Activated CD4-positive, alpha-beta memory T cell treated with anti-CD3 and anti-CD28 coated beads, Interleukin-2, amount 10 ng/mL, durations not matched to agents 7 days and 5 days (primary cell): Measurements from ENCODE around the gene MOV10L1. TPM values are rescaled to one million over a fixed set of nuclear protein-coding genes. Genes with fewer than 3 reads are reported as not detected.

Experiments
- CTCF ChIA-PET: fragments of 350-600 bp; sonication (Branson Sonifier 250); formaldehyde crosslinking; loops from one replicate; lab custom pipeline; 2021; ENCODE audit warnings: antibody characterized with exemption, inconsistent platforms; lab: Charles Lee
- POLR2A ChIA-PET: fragments of 350-600 bp; sonication (Branson Sonifier 250); formaldehyde crosslinking; loops from one replicate; lab custom pipeline; 2021; ENCODE audit warnings: antibody characterized with exemption; lab: Charles Lee
- DNase-seq: peaks from one replicate; pipeline ENCODE4 v3.0.0-alpha.2; 2020
- H3K27ac Mint-ChIP-seq: one replicate; pipeline ENCODE4 v1.8.0; 2021; ENCODE audit warnings: mild to moderate bottlenecking, mixed read lengths
- H3K27me3 Mint-ChIP-seq: one replicate; pipeline ENCODE4 v1.8.0; 2021; ENCODE audit warnings: mixed read lengths
- H3K36me3 Mint-ChIP-seq: one replicate; pipeline ENCODE4 v1.8.0; 2021; ENCODE audit warnings: low read depth, mixed read lengths
- H3K4me1 Mint-ChIP-seq: one replicate; pipeline ENCODE4 v1.8.0; 2021; ENCODE audit warnings: mixed read lengths
- H3K4me3 Mint-ChIP-seq: one replicate; pipeline ENCODE4 v1.8.0; 2021; ENCODE audit warnings: mild to moderate bottlenecking, mixed read lengths
- H3K9me3 Mint-ChIP-seq: one replicate; pipeline ENCODE4 v1.8.0; 2021; ENCODE audit warnings: mixed read lengths
- total RNA-seq, 2 experiments: library from RNA; stranded (reverse); gene quantifications; one replicate each; pipeline ENCODE4 v1.2.3, GENCODE V29; 2021

Gene MOV10L1
- total RNA-seq, 2 experiments from 2014 or later = not detected

DNA sequence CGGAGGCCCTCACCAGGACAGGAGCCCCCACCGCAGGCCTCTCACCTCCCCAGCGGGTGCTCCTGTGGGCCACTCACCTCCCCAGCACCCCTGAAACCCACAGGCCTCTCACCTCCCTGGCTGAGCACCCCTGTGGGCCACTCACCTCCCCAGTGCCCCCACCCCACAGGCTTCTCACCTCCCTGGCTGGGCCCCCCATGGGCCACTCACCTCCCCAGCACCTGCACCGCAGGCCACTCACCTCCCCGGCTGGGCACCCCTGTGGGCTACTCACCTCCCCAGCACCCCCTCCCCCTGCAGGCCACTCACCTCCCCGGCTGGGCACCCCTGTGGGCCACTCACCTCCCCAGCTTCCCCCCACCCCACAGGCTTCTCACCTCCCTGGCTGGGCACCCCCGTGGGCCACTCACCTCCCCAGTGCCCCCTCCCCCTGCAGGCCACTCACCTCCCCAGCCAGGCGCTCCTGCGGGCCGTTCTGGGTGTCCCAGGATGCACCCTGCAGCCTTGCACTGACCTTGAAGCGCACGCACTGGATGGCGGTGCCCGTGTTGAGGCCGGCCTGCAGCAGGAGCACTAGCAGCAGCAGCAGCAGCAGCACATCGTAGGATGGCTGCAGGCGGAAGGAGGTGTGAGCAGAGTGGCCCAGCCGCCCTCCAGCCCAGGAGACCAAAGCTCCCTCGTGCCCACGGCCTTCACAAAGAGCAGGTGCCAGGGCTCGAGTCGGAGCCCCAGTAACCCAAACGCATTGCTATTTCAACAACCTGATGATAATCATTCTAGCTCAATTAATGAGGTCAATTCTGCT, 26.0 kb upstream of the MOV10L1 start:
- Mint-ChIP-seq H3K27ac (no peak overlapping the region), H3K4me1 (no peaks in the 10 kb centered on the region), H3K4me3 (no peak overlapping the region), H3K9me3 (no peaks in the 10 kb centered on the region), H3K36me3 (no peaks in the 10 kb centered on the region), H3K27me3 (peaks cover 12% of the 10 kb centered on the region)
- ChIA-PET CTCF (interaction anchor here (1.8 kb wide), 1 partner anchor 10 kb away, joined by 3 read pairs; no protein-coding TSS in a partner anchor), POLR2A (no interaction called here)
- no peak for DNase-seq

DNA sequence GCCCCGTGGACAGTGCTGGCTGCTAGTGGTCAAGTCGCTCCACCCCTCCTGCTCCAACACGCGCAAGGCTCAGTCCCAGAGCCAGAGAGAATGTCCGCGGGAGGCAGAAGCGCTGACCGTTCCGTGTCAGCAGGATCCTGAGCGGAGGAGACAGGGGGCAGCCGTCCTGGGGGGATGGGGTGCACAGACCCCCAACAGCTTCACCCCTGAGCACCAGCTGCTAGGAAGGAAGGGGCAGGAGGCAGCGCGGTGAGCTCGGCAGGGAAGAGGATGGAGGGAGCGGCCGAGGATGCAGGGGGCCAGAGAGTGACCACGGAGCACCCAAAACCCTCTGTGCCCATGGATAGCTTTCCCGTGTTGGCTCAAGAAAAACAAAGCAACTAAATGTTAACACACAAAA, 25.4 kb upstream of the MOV10L1 start:
- H3K27me3 Mint-ChIP-seq = peaks cover 7% of the 10 kb centered on the region
- POLR2A ChIA-PET = no interaction called here
- no peaks in the 10 kb centered on the region for H3K36me3 Mint-ChIP-seq
- no peak for DNase-seq
- H3K27ac Mint-ChIP-seq = no peak overlapping the region
- no peaks in the 10 kb centered on the region for H3K9me3 Mint-ChIP-seq
- CTCF ChIA-PET = interaction anchor here (1.8 kb wide), 1 partner anchor 11 kb away, joined by 3 read pairs; no protein-coding TSS in a partner anchor
- H3K4me3 Mint-ChIP-seq = no peak overlapping the region
- H3K4me1 Mint-ChIP-seq = no peaks in the 10 kb centered on the region

DNA sequence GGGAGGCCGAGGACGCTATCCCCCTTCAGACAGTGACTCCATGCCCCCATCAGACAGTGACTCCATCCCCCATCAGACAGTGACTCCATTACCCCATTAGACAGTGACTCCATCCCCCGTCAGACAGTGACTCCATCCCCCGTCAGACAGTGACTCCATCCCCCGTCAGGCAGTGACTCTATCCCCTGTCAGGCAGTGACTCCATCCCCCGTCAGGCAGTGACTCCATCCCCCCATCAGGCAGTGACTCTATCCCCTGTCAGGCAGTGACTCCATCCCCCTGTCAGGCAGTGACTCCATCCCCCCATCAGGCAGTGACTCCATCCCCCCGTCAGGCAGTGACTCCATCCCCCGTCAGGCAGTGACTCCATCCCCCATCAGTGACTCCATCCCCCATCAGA, 22.6 kb upstream of the MOV10L1 start:
- no peak for DNase-seq
- POLR2A ChIA-PET = no interaction called here
- CTCF ChIA-PET = interaction anchor here (0.5 kb wide), 1 partner anchor 21 kb away, joined by 3 read pairs; no protein-coding TSS in a partner anchor
- H3K27ac Mint-ChIP-seq = no peak overlapping the region
- H3K4me3 Mint-ChIP-seq = no peak overlapping the region
- H3K27me3 Mint-ChIP-seq = no peaks in the 10 kb centered on the region
- H3K9me3 Mint-ChIP-seq = no peaks in the 10 kb centered on the region
- H3K4me1 Mint-ChIP-seq = no peaks in the 10 kb centered on the region
- no peaks in the 10 kb centered on the region for H3K36me3 Mint-ChIP-seq

DNA sequence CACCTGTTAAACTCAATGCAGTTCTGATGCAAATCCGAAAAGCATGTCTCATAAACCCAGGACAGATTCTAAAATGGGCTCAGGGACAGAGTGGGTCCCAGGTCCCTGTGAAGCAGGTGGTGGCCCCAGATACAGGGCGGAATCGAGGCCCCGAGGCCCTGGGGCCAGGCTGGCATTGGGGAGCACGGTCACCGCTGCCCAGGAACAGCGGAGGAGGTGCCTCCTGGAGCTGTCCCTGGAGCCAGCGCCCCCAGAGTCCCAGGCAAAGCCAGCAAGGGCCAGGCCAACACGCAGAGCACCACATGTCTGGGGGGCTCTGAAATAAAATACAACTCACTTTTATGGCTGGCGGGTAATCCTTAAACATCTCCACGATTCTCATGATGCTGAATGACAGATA, 21.7 kb upstream of the MOV10L1 start:
- POLR2A ChIA-PET = no interaction called here
- no peaks in the 10 kb centered on the region for H3K27me3 Mint-ChIP-seq
- no peaks in the 10 kb centered on the region for H3K36me3 Mint-ChIP-seq
- no peak overlapping the region for H3K4me3 Mint-ChIP-seq
- no peak overlapping the region for H3K27ac Mint-ChIP-seq
- no peak for DNase-seq
- H3K4me1 Mint-ChIP-seq = no peaks in the 10 kb centered on the region
- no peaks in the 10 kb centered on the region for H3K9me3 Mint-ChIP-seq
- CTCF ChIA-PET = no interaction called here

DNA sequence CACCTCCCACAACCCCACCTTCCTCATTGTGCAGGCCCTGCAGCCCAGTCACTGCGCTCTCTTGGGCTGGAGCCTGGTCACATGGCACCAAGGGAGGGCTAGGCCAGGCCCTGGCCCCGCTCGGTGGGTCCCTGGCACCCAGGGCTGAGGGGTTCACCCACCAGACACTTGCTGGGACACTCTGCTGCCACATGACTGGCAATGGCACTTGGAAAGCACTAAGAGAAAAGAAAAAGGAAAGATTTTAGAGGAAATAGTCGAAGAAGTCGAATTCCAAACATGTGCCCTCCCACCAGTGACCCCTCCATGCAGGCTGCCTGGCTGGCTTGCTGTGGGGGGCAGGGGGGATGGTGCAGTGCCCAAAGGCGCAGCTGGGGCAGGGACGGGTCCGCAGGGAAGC, 19.4 kb upstream of the MOV10L1 start:
- no peak for DNase-seq
- no peaks in the 10 kb centered on the region for H3K27me3 Mint-ChIP-seq
- no peak overlapping the region for H3K4me3 Mint-ChIP-seq
- no peaks in the 10 kb centered on the region for H3K36me3 Mint-ChIP-seq
- CTCF ChIA-PET = no interaction called here
- no peak overlapping the region for H3K27ac Mint-ChIP-seq
- POLR2A ChIA-PET = no interaction called here
- no peaks in the 10 kb centered on the region for H3K9me3 Mint-ChIP-seq
- H3K4me1 Mint-ChIP-seq = no peaks in the 10 kb centered on the region

DNA sequence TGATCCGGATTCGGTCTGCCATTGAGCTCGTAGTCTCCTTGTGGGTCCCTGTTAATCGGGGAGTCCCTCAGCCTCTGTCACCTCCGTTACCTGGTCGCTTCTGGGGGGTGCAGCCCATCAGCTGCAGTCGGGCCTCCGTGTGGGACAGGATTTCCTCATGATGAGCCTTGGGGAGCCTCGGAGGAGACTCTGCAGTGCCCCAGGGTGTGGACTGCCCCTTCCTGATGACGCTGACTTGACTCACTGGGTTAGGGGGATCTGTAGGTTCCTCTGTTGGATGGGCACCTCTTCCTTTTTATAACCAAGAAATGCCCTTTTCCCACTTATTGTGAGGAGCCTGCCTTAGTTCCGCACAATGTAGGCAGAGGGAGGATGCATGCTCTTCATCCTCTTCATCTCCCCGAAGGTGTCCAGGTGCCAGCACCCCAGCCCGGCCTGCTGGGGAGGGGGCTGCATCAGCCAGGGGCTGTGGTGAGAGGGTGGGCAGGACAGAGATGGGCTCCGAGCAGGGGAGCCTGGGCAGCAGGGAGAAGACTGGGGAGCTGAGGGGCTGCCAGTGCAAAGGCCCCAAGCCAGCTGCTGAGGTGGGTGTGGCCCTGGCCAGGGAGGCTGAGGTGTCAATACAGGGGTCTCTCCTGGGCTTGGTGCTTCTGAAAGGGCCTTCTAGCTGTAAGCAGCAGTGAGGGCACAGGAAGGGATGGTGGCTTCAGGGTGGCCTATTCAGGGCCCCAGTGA, 18.2 kb upstream of the MOV10L1 start:
- ChIA-PET CTCF (no interaction called here), POLR2A (no interaction called here)
- Mint-ChIP-seq H3K36me3 (no peaks in the 10 kb centered on the region), H3K4me3 (no peak overlapping the region), H3K27me3 (no peaks in the 10 kb centered on the region), H3K9me3 (no peaks in the 10 kb centered on the region), H3K27ac (no peak overlapping the region), H3K4me1 (no peaks in the 10 kb centered on the region)
- DNase-seq = no peak

DNA sequence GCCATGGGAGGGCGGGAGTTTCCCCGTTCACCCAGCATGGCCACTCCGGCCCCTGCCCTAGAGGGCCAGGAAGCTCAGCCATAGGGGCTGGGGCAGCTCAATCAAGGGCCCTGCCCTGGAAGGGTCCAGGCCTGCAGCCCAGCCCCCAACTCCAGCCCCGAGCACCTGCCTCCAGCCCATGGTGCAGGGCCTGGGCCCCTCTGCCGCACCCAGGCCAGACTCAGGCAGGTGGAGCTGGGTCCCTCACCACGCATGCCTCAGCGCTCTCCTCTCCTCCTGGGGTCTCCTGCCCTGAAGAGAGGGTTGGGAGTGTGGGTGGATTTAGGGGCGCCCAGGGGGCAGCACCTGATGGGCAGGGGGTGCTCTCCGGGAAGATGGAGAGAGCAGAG, 17.6 kb upstream of the MOV10L1 start:
- no peak overlapping the region for H3K4me3 Mint-ChIP-seq
- H3K36me3 Mint-ChIP-seq = no peaks in the 10 kb centered on the region
- POLR2A ChIA-PET = no interaction called here
- no peaks in the 10 kb centered on the region for H3K9me3 Mint-ChIP-seq
- no peak overlapping the region for H3K27ac Mint-ChIP-seq
- H3K4me1 Mint-ChIP-seq = no peaks in the 10 kb centered on the region
- no peaks in the 10 kb centered on the region for H3K27me3 Mint-ChIP-seq
- no peak for DNase-seq
- CTCF ChIA-PET = no interaction called here

DNA sequence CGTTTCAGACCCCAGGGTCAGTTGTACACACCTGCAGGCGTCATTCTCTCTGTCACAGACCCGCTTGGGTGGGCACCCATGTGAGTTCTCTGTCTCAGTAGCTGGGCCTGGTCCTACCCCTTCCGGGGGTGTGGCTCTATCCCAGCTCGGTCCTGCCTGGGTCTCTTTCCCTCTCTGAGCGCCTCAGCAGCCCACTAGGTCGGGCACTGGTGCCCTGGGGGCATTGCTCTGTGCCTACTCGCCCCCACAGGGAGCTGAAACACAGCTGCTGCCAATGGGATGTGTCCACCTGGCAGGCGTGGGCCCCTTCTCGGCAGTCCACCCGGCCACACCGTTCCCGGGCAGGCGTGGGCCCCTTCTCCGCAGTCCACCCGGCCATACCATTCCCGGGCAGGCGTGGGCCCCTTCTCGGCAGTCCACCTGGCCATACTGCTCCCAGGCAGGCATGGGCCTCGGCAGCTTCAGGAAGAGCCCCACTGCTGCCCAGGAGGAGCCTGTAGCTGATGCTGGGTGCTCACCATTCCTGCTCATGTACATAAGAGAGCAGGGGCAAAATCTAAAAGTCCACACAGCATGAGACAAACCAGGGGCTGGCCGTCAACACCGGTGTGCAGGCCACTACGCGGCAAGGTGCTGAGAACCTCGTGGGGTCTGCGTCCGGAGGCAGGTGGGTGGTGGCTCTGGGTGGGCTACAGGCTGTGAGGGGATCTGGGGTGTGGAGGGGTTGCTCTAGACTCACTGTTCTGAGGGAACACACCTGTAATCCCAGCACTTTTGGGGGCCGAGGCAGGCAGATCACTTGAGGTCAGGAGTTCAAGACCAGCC, 16.9 kb upstream of the MOV10L1 start:
- no peak overlapping the region for H3K27ac Mint-ChIP-seq
- DNase-seq = no peak
- H3K9me3 Mint-ChIP-seq = no peaks in the 10 kb centered on the region
- POLR2A ChIA-PET = no interaction called here
- no peaks in the 10 kb centered on the region for H3K27me3 Mint-ChIP-seq
- no peaks in the 10 kb centered on the region for H3K4me1 Mint-ChIP-seq
- CTCF ChIA-PET = no interaction called here
- no peaks in the 10 kb centered on the region for H3K36me3 Mint-ChIP-seq
- H3K4me3 Mint-ChIP-seq = no peak overlapping the region

DNA sequence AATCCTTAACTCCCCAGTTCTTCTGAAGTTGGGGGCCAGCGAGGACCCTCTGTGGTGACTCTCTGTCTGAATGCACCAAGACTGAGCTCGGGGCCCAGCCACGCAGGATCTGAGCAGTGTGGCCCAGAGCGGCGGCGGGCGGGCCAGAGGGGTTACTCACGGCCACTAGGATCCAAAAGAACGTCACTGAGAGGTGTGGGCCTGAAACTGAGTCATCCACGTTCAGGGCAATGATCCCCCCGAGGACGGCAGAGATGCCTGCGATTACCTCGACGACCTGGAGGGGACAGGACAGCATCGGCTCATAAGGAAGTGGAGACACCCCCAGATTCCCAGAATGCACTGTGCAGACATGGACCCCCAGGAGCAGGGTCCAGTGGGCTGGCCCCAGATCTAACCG, 15.8 kb upstream of the MOV10L1 start:
- Mint-ChIP-seq H3K9me3 (no peaks in the 10 kb centered on the region), H3K27me3 (no peaks in the 10 kb centered on the region), H3K4me3 (no peak overlapping the region), H3K4me1 (no peaks in the 10 kb centered on the region), H3K36me3 (no peaks in the 10 kb centered on the region), H3K27ac (no peak overlapping the region)
- POLR2A ChIA-PET = no interaction called here
- no peak for DNase-seq
- CTCF ChIA-PET = no interaction called here

DNA sequence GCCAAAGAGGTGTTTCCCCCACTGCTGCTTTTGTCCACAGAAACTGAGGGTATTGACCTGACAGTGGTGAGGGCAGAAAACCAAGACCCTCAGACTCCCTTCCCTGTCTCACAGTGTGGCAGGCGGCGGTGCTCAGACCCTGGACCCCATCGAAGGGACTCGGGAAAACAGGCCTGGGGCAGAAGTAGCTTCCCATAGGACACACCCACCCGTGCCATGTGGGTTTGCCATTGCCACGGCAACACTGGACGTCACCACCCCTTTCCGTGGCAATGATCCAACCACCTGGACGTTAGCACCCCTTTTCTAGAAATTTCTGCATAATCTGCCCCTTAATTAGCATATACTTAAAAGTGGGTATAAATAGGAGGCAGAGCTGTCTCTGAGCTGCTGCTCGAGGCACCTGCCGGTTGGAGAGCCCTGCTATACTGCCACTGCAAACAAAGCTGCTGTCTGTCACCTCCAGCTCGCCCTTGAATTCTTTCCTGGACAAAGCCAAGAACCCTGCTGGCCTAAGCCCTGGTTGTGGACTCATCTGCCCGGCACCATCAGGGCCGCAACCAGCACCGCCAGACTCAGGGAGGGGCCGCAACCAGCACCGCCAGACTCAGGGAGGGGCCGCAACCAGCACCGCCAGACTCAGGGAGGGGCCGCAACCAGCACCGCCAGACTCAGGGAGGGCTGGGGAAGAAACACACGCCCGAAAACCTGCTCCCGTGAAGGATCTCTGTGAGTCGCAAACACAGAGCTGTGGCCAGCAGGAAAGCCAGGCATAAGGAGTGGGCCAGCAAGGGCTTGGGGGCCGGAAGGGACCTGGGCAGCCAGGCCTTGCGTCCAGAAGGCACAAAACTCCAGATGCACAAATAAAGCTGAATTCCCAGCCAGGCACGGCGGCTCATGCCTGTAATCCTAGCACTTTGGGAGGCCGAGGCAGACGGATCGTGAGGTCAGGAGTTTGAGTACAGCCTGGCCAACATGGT, 15.0 kb upstream of the MOV10L1 start:
- Mint-ChIP-seq H3K36me3 (no peaks in the 10 kb centered on the region), H3K27ac (no peak overlapping the region), H3K9me3 (no peaks in the 10 kb centered on the region), H3K27me3 (no peaks in the 10 kb centered on the region), H3K4me1 (no peaks in the 10 kb centered on the region), H3K4me3 (no peak overlapping the region)
- no peak for DNase-seq
- ChIA-PET POLR2A (no interaction called here), CTCF (no interaction called here)

DNA sequence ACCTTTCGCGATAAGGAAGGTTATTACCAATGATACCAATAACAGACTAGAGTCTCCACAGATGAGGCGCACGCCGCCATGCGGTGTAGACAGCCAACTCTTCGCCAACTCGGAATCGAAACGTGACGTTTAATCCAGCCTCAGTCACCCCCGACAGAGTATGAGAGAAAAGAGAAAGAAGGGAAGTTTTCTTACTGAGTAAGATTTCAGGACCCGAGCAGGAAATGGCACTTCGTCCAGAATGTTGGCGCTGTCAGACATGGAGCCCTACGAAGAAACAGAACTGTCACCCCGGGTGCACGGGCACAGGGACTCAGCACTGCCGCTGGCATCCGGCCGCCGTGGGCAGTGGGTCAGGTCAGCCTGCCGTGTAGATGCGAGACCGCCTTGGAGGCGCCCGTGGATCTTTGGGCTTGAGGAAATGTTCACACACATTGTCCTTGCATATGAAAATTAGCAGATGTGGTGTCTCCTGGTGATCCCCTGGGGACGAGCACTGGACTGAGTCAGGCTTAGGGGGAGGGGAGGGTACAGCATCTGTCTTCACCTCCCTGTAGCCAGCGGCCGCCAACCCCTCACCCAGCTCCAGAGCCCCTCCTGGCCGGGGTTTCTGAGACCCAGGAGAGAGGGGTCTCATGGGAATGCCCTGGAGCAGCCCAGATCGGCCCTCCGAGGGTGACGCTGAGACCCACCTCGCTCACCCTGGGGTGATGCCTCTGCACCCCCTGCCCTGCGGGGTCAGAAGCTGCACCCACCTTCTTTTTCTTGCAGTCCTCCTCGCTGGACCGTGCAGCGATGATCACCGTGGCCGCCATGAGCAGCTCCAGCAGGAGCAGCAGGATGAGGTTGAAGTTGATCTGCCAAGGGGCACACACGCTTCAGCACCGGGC, 12.9 kb upstream of the MOV10L1 start:
- ChIA-PET CTCF (no interaction called here), POLR2A (no interaction called here)
- Mint-ChIP-seq H3K36me3 (no peaks in the 10 kb centered on the region), H3K9me3 (no peaks in the 10 kb centered on the region), H3K4me3 (no peak overlapping the region), H3K27ac (no peak overlapping the region), H3K27me3 (no peaks in the 10 kb centered on the region), H3K4me1 (no peaks in the 10 kb centered on the region)
- no peak for DNase-seq
